Smooth muscle cell (in vitro differentiated cells): ENCODE results near the gene KLHDC8B. TPM values are rescaled to one million over a fixed set of nuclear protein-coding genes. Genes with fewer than 3 reads are reported as not detected.
"Not testable (repeated sequence)": the region's sequence is repeated elsewhere in the genome, so short reads cannot be mapped to it uniquely, and the experiment has no call there.

ENCODE experiments used
- DNase-seq: peaks from one replicate; lab custom pipeline; 2025; ENCODE audit not compliant: unreplicated experiment; lab: John Stamatoyannopoulos, UW
- H2AFZ ChIP-seq: fragments of 200-600 bp; sonication (generic); 2 replicates; pipeline ENCODE4 v1.6.0; 2016; ENCODE audit warnings: antibody characterized with exemption, low read depth, mild to moderate bottlenecking
- H3F3A ChIP-seq: fragments of 200-600 bp; sonication (generic); 2 replicates; pipeline ENCODE4 v1.6.0; 2017; ENCODE audit warnings: antibody characterized with exemption, low read depth
- H3K27ac ChIP-seq: fragments of 200-600 bp; sonication (generic); 2 replicates; pipeline ENCODE4 v1.5.1; 2016; ENCODE audit warnings: low read depth, mild to moderate bottlenecking
- H3K27me3 ChIP-seq: fragments of 200-600 bp; sonication (generic); 2 replicates; pipeline ENCODE4 v1.6.1; 2016; ENCODE audit warnings: low read depth, mild to moderate bottlenecking
- H3K36me3 ChIP-seq: fragments of 200-600 bp; sonication (generic); 2 replicates; pipeline ENCODE4 v1.5.1; 2016; ENCODE audit warnings: low read depth
- H3K4me1 ChIP-seq: fragments of 200-600 bp; sonication (generic); 2 replicates; pipeline ENCODE4 v1.5.1; 2016; ENCODE audit warnings: low read depth
- H3K4me2 ChIP-seq: fragments of 200-600 bp; sonication (generic); 2 replicates; pipeline ENCODE4 v1.6.0; 2016; ENCODE audit warnings: mild to moderate bottlenecking
- H3K4me3 ChIP-seq: fragments of 200-600 bp; sonication (generic); 2 replicates; pipeline ENCODE4 v1.5.1; 2016; ENCODE audit warnings: mild to moderate bottlenecking
- H3K79me2 ChIP-seq: fragments of 200-600 bp; sonication (generic); 2 replicates; pipeline ENCODE4 v1.6.0; 2016; ENCODE audit warnings: low read depth, mild to moderate bottlenecking
- H3K9ac ChIP-seq: fragments of 200-600 bp; sonication (generic); 2 replicates; pipeline ENCODE4 v1.6.0; 2016; ENCODE audit warnings: low read depth
- H3K9me3 ChIP-seq: fragments of 200-600 bp; sonication (generic); replicated peaks from 2 replicates; pipeline ENCODE4 v1.5.1; 2016; ENCODE audit warnings: low read depth
- H4K20me1 ChIP-seq: fragments of 200-600 bp; sonication (generic); 2 replicates; pipeline ENCODE4 v1.6.0; 2016; ENCODE audit warnings: low read depth
- CTCF ChIP-seq: fragments of 200-600 bp; sonication (generic); IDR thresholded peaks from 2 replicates; pipeline ENCODE4 v1.5.1; 2017; ENCODE audit warnings: borderline replicate concordance, mild to moderate bottlenecking, antibody characterized with exemption; ENCODE audit not compliant: insufficient read depth, poor library complexity, severe bottlenecking
- WGBS: methylation state at CpG from one replicate; pipeline ENCODE4 v1.1.7; 2016; ENCODE audit warnings: low lambda C conversion rate; 5-methylcytosine and 5-hydroxymethylcytosine counted together
- polyA plus RNA-seq: library from polyadenylated mRNA; unstranded; fragments of >200 nt; fragmentation: Nextera tagmentation; extraction: Ambion mirVana; gene quantifications from 2 replicates; pipeline ENCODE4 v1.2.1, GENCODE V29; 2016
- total RNA-seq: library from RNA; depleted of rRNA; stranded (reverse); fragments of >200 nt; gene quantifications from 2 replicates; pipeline ENCODE4 v1.2.3, GENCODE V29; 2014

Gene KLHDC8B
- total and polyA plus RNA-seq, 2 experiments from 2014 or later = 22.5 to 42.1 TPM

GRCh38 chr3:49219132-49219531, 47.7 kb downstream of the KLHDC8B start:
- H3K9me3 ChIP-seq = no peaks in the 10 kb centered on the region
- TF ChIP-seq CTCF = no peak
- H3K4me2 ChIP-seq = no peak overlapping the region
- H3F3A ChIP-seq = no peaks in the 10 kb centered on the region
- no peaks in the 10 kb centered on the region for H3K27me3 ChIP-seq
- H3K4me3 ChIP-seq = no peak overlapping the region
- no peak overlapping the region for H3K27ac ChIP-seq
- DNase-seq = no peak
- H3K4me1 ChIP-seq = no peaks in the 10 kb centered on the region
- no peaks in the 10 kb centered on the region for H3K36me3 ChIP-seq
- no peak overlapping the region for H3K9ac ChIP-seq
- H4K20me1 ChIP-seq = no peaks in the 10 kb centered on the region
- 92% methylated on average over 6 of the region's 6 CpGs for WGBS
- H3K79me2 ChIP-seq = no peaks in the 10 kb centered on the region
- H2AFZ ChIP-seq = no peak overlapping the region

DNA sequence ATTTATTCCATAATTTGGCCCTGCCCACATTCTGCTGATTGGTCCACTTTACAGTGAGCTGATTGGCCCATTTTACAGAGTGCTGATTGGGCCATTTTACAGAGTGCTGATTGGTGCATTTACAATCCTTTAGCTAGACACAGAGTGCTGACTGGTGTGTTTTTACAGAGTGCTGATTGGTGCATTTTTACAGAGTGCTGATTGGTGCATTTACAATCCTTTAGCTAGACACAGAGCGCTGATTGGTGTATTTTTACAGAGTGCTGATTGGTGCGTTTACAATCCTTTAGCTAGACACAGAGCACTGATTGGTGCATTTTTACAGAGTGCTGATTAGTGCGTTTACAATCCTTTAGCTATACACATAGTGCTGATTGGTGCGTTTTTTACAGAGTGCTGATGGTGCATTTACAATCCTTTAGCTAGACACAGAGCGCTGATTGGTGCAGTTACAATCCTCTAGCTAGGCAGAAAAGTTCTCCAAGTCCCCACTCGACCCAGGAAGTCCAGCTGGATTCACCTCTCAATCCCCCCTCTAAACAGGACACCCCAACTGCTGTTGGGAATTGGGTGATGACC, 49.7 kb downstream of the KLHDC8B start:
- not testable (repeated sequence) for H3K4me2 ChIP-seq, H3K9me3 ChIP-seq, H3F3A ChIP-seq, H3K36me3 ChIP-seq, H3K27me3 ChIP-seq, H4K20me1 ChIP-seq, H3K4me1 ChIP-seq, H3K9ac ChIP-seq, H3K79me2 ChIP-seq, H3K4me3 ChIP-seq, DNase-seq, H2AFZ ChIP-seq
- WGBS = 91% methylated on average over 6 of the region's 6 CpGs
- peak overlapping the region; percentile 54 for H3K27ac ChIP-seq

- Histone ChIP-seq H3K9ac (no peak overlapping the region), H3F3A (no peaks in the 10 kb centered on the region), H3K27me3 (no peaks in the 10 kb centered on the region), H3K4me3 (no peak overlapping the region), H3K27ac (peak overlapping the region; percentile 54), H3K79me2 (no peaks in the 10 kb centered on the region), H3K36me3 (no peaks in the 10 kb centered on the region), H3K4me1 (no peaks in the 10 kb centered on the region), H3K4me2 (no peak overlapping the region), H2AFZ (no peak overlapping the region), H4K20me1 (no peaks in the 10 kb centered on the region), H3K9me3 (no peaks in the 10 kb centered on the region)
- DNase-seq = no peak
- no peak for TF ChIP-seq CTCF
- WGBS = 75% methylated on average over 3 of the region's 3 CpGs
These were observed 50.6 kb downstream of the KLHDC8B start for GRCh38 chr3:49222002-49222401.

Other genes with a start within 250 kb of the KLHDC8B start
- 20.3 and 22.7 TPM in 2 replicates for gene P4HTM, start 181.4 kb upstream of the KLHDC8B start, total RNA-seq
- gene P4HTM, start 181.4 kb upstream of the KLHDC8B start, polyA plus RNA-seq = 29.9 and 30.4 TPM in 2 replicates
- 61.8 and 72.8 TPM in 2 replicates for gene WDR6, start 164.2 kb upstream of the KLHDC8B start, total RNA-seq
- gene WDR6, start 164.2 kb upstream of the KLHDC8B start, polyA plus RNA-seq = 86.8 and 115 TPM in 2 replicates
- gene DALRD3, start 153.0 kb upstream of the KLHDC8B start, total RNA-seq = 32.1 and 35.6 TPM in 2 replicates
- 39.0 and 51.1 TPM in 2 replicates for gene DALRD3, start 153.0 kb upstream of the KLHDC8B start, polyA plus RNA-seq
- gene NDUFAF3, start 149.5 kb upstream of the KLHDC8B start, total RNA-seq = 113 and 124 TPM in 2 replicates
- 169 and 175 TPM in 2 replicates for gene NDUFAF3, start 149.5 kb upstream of the KLHDC8B start, polyA plus RNA-seq
- gene IMPDH2, start 142.2 kb upstream of the KLHDC8B start, total RNA-seq = 121 and 128 TPM in 2 replicates
- 105 and 127 TPM in 2 replicates for gene IMPDH2, start 142.2 kb upstream of the KLHDC8B start, polyA plus RNA-seq
- 62.0 and 76.4 TPM in 2 replicates for gene QRICH1, start 77.5 kb upstream of the KLHDC8B start, total RNA-seq
- 38.2 and 48.8 TPM in 2 replicates for gene QRICH1, start 77.5 kb upstream of the KLHDC8B start, polyA plus RNA-seq
- 135 and 150 TPM in 2 replicates for gene QARS1, start 66.8 kb upstream of the KLHDC8B start, total RNA-seq
- 107 and 114 TPM in 2 replicates for gene QARS1, start 66.8 kb upstream of the KLHDC8B start, polyA plus RNA-seq
- gene USP19, start 50.8 kb upstream of the KLHDC8B start, total RNA-seq = 21.1 and 42.3 TPM in 2 replicates
- 20.6 and 22.1 TPM in 2 replicates for gene USP19, start 50.8 kb upstream of the KLHDC8B start, polyA plus RNA-seq
- gene LAMB2, start 38.5 kb upstream of the KLHDC8B start, total RNA-seq = 354 and 503 TPM in 2 replicates
- 456 and 471 TPM in 2 replicates for gene LAMB2, start 38.5 kb upstream of the KLHDC8B start, polyA plus RNA-seq
- 19.6 and 33.8 TPM in 2 replicates for gene CCDC71, start 5.3 kb upstream of the KLHDC8B start, total RNA-seq
- gene CCDC71, start 5.3 kb upstream of the KLHDC8B start, polyA plus RNA-seq = 0.59 and 0.80 TPM in 2 replicates
- 1.6 and 5.5 TPM in 2 replicates for gene C3orf62, start 105.6 kb downstream of the KLHDC8B start, total RNA-seq
- 1.6 and 3.4 TPM in 2 replicates for gene C3orf62, start 105.6 kb downstream of the KLHDC8B start, polyA plus RNA-seq
- gene USP4, start 168.5 kb downstream of the KLHDC8B start, total RNA-seq = 23.8 and 28.3 TPM in 2 replicates
- gene USP4, start 168.5 kb downstream of the KLHDC8B start, polyA plus RNA-seq = 25.6 and 36.1 TPM in 2 replicates
- 148 and 173 TPM in 2 replicates for gene GPX1, start 186.8 kb downstream of the KLHDC8B start, total RNA-seq
- 247 and 301 TPM in 2 replicates for gene GPX1, start 186.8 kb downstream of the KLHDC8B start, polyA plus RNA-seq
- 530 and 556 TPM in 2 replicates for gene RHOA, start 240.4 kb downstream of the KLHDC8B start, total RNA-seq
- 440 and 447 TPM in 2 replicates for gene RHOA, start 240.4 kb downstream of the KLHDC8B start, polyA plus RNA-seq
- 4.3 and 11.0 TPM in 2 replicates for gene TCTA, start 240.8 kb downstream of the KLHDC8B start, total RNA-seq
- 12.8 and 13.6 TPM in 2 replicates for gene TCTA, start 240.8 kb downstream of the KLHDC8B start, polyA plus RNA-seq